ENCODE results near the gene USP3. TPM values are rescaled to one million over a fixed set of nuclear protein-coding genes. Genes with fewer than 3 reads are reported as not detected.

The USP3 gene
- total RNA-seq, 1 donor from 2014 or later: 74.5 TPM

GRCh38 chr15:63478243-63478642 is 26.1 kb upstream of the USP3 start:
- no peak for ATAC-seq
- TF ChIP-seq, protein P1, sequence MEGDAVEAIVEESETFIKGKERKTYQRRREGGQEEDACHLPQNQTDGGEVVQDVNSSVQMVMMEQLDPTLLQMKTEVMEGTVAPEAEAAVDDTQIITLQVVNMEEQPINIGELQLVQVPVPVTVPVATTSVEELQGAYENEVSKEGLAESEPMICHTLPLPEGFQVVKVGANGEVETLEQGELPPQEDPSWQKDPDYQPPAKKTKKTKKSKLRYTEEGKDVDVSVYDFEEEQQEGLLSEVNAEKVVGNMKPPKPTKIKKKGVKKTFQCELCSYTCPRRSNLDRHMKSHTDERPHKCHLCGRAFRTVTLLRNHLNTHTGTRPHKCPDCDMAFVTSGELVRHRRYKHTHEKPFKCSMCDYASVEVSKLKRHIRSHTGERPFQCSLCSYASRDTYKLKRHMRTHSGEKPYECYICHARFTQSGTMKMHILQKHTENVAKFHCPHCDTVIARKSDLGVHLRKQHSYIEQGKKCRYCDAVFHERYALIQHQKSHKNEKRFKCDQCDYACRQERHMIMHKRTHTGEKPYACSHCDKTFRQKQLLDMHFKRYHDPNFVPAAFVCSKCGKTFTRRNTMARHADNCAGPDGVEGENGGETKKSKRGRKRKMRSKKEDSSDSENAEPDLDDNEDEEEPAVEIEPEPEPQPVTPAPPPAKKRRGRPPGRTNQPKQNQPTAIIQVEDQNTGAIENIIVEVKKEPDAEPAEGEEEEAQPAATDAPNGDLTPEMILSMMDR (IDR thresholded peaks at IDR 0.05): no peak
- Histone ChIP-seq H3K9me3 (no peaks in the 10 kb centered on the region), H3K27ac (no peak overlapping the region), H3K27me3 (ENCODE audit: low read depth) (no peaks in the 10 kb centered on the region), H3K36me3 (no peaks in the 10 kb centered on the region), H3K4me1 (peaks cover 62% of the 10 kb centered on the region), H3K4me3 (no peak overlapping the region)
- intact Hi-C loops (cut with DNase I): no loop called here
- DNase-seq: no peak

- H3K4me1 ChIP-seq: peaks cover 49% of the 10 kb centered on the region
- TF ChIP-seq, protein P1 (IDR thresholded peaks at IDR 0.05): no peak
- no peak overlapping the region for H3K4me3 ChIP-seq
- H3K36me3 ChIP-seq: no peaks in the 10 kb centered on the region
- no peaks in the 10 kb centered on the region for H3K27me3 ChIP-seq (ENCODE audit: low read depth)
- no peak overlapping the region for H3K27ac ChIP-seq
- H3K9me3 ChIP-seq: no peaks in the 10 kb centered on the region
- intact Hi-C loops (cut with DNase I): no loop called here
- DNase-seq (no peak), ATAC-seq (no peak)
These were observed 24.0 kb upstream of the USP3 start for GRCh38 chr15:63480441-63480821.

DNA sequence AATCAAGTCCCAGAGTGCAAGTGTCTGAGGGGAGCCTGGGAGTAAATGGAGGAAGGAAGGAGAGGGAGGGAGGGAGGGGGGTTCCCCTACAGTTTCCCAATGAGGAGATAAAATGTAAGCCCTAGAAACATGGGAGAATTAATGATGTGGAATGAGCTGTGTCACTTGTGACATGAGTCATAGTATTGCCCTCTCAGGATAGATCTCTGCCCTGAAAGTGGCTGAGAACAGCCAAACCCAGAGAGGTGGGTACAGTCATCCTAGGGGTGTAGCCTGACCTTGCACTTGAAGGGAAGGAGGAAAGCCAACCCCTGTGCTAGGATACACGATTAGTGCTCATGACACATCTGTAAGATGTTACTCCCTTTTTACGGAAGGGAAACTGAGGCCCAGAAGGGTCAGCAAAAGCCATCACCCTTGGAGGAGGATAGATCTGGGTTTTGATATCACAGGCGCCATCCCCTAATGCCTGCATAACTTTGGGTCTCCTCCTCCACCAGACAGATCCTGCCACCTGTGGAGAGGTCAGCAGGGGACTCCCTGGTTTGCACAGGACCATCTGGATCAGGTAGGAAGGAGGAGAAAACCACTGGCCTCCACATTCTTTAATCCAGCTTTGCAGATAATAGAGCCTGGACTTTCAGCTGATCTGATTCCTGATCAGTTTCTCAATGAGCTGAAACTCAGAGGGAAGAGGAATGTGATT is 23.1 kb upstream of the USP3 start:
- peaks cover 41% of the 10 kb centered on the region for H3K4me1 ChIP-seq
- H3K27me3 ChIP-seq (ENCODE audit: low read depth): no peaks in the 10 kb centered on the region
- H3K4me3 ChIP-seq: no peak overlapping the region
- DNase-seq (no peak), ATAC-seq (peak in 1 of 2 donors; percentile 35)
- TF ChIP-seq, protein P1 (IDR thresholded peaks at IDR 0.05): no peak
- intact Hi-C loops (cut with DNase I): no loop called here
- no peaks in the 10 kb centered on the region for H3K36me3 ChIP-seq
- H3K27ac ChIP-seq: no peak overlapping the region
- H3K9me3 ChIP-seq: no peaks in the 10 kb centered on the region

DNA sequence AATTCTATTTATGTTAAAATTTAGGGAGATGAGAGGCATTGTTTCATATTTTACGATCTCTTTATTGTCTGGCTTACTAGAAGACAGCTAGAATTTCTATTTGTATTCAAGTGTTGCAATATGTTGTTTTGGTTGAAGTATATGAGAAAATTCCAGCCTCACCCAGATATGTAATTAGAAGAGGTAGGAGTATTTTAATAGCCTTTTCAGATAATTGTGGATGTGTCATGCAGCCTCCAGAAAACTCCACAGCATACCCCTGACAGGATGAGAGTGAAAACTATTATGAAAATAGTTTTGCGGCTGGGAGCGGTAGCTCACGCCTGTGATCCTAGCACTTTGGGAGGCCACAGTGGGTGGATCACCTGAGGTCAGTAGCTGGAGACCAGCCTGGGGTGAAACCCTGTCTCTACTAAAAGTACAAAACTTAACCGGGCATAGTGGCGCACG is 21.5 kb upstream of the USP3 start:
- Histone ChIP-seq H3K4me1 (peaks cover 53% of the 10 kb centered on the region), H3K36me3 (no peaks in the 10 kb centered on the region), H3K27me3 (ENCODE audit: low read depth) (no peaks in the 10 kb centered on the region), H3K27ac (no peak overlapping the region), H3K9me3 (no peaks in the 10 kb centered on the region), H3K4me3 (no peak overlapping the region)
- TF ChIP-seq, protein P1 (IDR thresholded peaks at IDR 0.05): no peak
- no peak for DNase-seq
- no peak for ATAC-seq
- intact Hi-C loops (cut with DNase I): no loop called here

DNA sequence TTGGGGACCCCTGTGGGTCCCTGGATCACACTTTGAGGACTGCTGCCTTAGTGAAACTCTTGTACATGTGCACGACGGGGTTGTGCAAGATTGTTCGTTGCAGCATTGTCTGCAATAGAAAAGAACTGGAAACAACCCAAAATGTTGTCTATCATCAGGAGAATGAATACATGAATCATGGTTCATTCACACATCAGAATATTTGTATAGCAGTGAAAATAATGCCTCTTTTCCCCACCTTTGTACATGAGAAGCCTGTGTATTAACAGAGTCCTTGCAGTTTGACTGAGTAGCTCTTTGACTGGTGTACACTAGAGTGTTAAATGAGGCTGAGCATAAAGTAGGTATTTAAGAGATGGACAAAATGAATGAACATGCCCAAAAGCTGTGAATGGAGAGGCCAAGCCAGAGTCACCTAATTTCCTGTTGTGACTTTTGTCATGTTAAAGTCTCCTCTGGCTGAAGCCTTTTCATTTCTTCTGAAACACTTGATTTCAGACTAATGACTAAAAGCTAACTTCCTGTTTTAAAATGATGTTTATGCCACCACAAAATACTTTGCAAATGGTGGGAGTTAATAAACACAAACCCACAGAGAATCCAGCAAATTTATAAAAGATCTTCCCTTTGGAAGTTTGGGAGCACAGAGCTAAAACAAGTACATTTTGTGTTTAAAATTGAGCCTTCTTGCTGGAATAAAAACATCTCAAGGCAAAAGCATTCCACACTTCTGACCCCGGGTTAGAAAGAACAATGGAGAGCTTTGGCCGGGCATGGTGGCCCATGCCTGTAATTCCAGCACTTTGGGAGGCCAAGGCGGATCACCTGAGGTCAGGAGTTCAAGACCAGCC is 20.6 kb upstream of the USP3 start:
- ATAC-seq: no peak
- intact Hi-C loops (cut with DNase I): no loop called here
- H3K36me3 ChIP-seq: no peaks in the 10 kb centered on the region
- DNase-seq: peak; percentile 58
- no peaks in the 10 kb centered on the region for H3K27me3 ChIP-seq (ENCODE audit: low read depth)
- no peaks in the 10 kb centered on the region for H3K9me3 ChIP-seq
- no peak overlapping the region for H3K4me3 ChIP-seq
- TF ChIP-seq, protein P1 (IDR thresholded peaks at IDR 0.05): no peak
- H3K4me1 ChIP-seq: peaks cover 55% of the 10 kb centered on the region
- H3K27ac ChIP-seq: no peak overlapping the region

All from lower lobe of right lung (tissue), 2 donors.